ENCODE results near the gene SHMT2.

The SHMT2 gene

GRCh38 chr12:57248934-57249742 lies 19.6 kb downstream of the SHMT2 start:
- TF ChIP-seq SNAI2 (CRISPR knock-in tag; IDR thresholded peaks at IDR 0.05) (no peak), PATZ1 (CRISPR knock-in tag; IDR thresholded peaks at IDR 0.05; ENCODE audit: borderline replicate concordance) (no peak), ZC3H10 (CRISPR knock-in tag; IDR thresholded peaks at IDR 0.05) (no peak), PPARA (CRISPR knock-in tag; IDR thresholded peaks at IDR 0.05; ENCODE audit: borderline replicate concordance) (no peak), CREB5 (CRISPR knock-in tag; IDR thresholded peaks at IDR 0.05; ENCODE audit: low read depth) (no peak), ZNF8 (CRISPR knock-in tag; IDR thresholded peaks at IDR 0.05) (no peak), ISL1 (CRISPR knock-in tag; IDR thresholded peaks at IDR 0.05) (no peak), ARNTL (CRISPR knock-in tag; IDR thresholded peaks at IDR 0.05; ENCODE audit: borderline replicate concordance, low read depth) (no peak), CSDC2 (CRISPR knock-in tag; IDR thresholded peaks at IDR 0.05) (no peak), TOX (CRISPR knock-in tag; IDR thresholded peaks at IDR 0.05; ENCODE audit: borderline replicate concordance) (no peak), RARB (CRISPR knock-in tag; IDR thresholded peaks at IDR 0.05) (no peak), ZFP30 (CRISPR knock-in tag; IDR thresholded peaks at IDR 0.05) (no peak), TCF4 (CRISPR knock-in tag; IDR thresholded peaks at IDR 0.05; ENCODE audit: borderline replicate concordance) (no peak)
- ATAC-seq, result no peak

- no peak for ATAC-seq
- no peak for TF ChIP-seq TCF4 (CRISPR knock-in tag; IDR thresholded peaks at IDR 0.05; ENCODE audit: borderline replicate concordance)
- TF ChIP-seq ZFP3 (CRISPR knock-in tag; IDR thresholded peaks at IDR 0.05), result no peak
- no peak for TF ChIP-seq TOX (CRISPR knock-in tag; IDR thresholded peaks at IDR 0.05; ENCODE audit: borderline replicate concordance)
- no peak for TF ChIP-seq OSR1 (CRISPR knock-in tag; IDR thresholded peaks at IDR 0.05)
Observed at GRCh38 chr12:57250541-57250940, 21.0 kb downstream of the SHMT2 start.

GRCh38 chr12:57250956-57251355 lies 21.4 kb downstream of the SHMT2 start, which contains the start of gene STAC3:
Gene STAC3, minus strand, starts transcription at chr12:57251187. Its CDS starts 1,551 bp downstream, at chr12:57249636.
- no peak for ATAC-seq
- no peak for TF ChIP-seq TOX (CRISPR knock-in tag; IDR thresholded peaks at IDR 0.05; ENCODE audit: borderline replicate concordance)
- TF ChIP-seq TCF4 (CRISPR knock-in tag; IDR thresholded peaks at IDR 0.05; ENCODE audit: borderline replicate concordance), result no peak
- no peak for TF ChIP-seq ZNF70 (CRISPR knock-in tag; IDR thresholded peaks at IDR 0.05)
- no peak for TF ChIP-seq ARNTL (CRISPR knock-in tag; IDR thresholded peaks at IDR 0.05; ENCODE audit: borderline replicate concordance, low read depth)
- TF ChIP-seq CREB5 (CRISPR knock-in tag; IDR thresholded peaks at IDR 0.05; ENCODE audit: low read depth), result no peak
- no peak for TF ChIP-seq ZFP30 (CRISPR knock-in tag; IDR thresholded peaks at IDR 0.05)
- TF ChIP-seq CSRNP3 (CRISPR knock-in tag; IDR thresholded peaks at IDR 0.05), result no peak
- TF ChIP-seq ESRRG (CRISPR knock-in tag; IDR thresholded peaks at IDR 0.05), result no peak

- no peak for TF ChIP-seq ZNF70 (CRISPR knock-in tag; IDR thresholded peaks at IDR 0.05)
- ATAC-seq, result no peak
Observed at GRCh38 chr12:57254506-57255280, 25.2 kb downstream of the SHMT2 start.

- TF ChIP-seq TSHZ2 (CRISPR knock-in tag; IDR thresholded peaks at IDR 0.05) (no peak), ZFP3 (CRISPR knock-in tag; IDR thresholded peaks at IDR 0.05) (no peak), ARNTL (CRISPR knock-in tag; IDR thresholded peaks at IDR 0.05; ENCODE audit: borderline replicate concordance, low read depth) (no peak), PATZ1 (CRISPR knock-in tag; IDR thresholded peaks at IDR 0.05; ENCODE audit: borderline replicate concordance) (no peak), GLIS3 (CRISPR knock-in tag; IDR thresholded peaks at IDR 0.05) (no peak), CSDC2 (CRISPR knock-in tag; IDR thresholded peaks at IDR 0.05) (no peak)
- ATAC-seq, result no peak
Observed at GRCh38 chr12:57255916-57256315, 26.4 kb downstream of the SHMT2 start.
